Effector memory CD4-positive, alpha-beta T cell (primary cell): ENCODE results near the gene CLDN8.

ENCODE experiments used
- DNase-seq, 3 donors: peaks; one replicate each; pipeline ENCODE4 v3.0.0-alpha.2; 2020
- H3K27ac ChIP-seq: 2 replicates; pipeline ENCODE4 v1.7.0; 2013; ENCODE audit warnings: mild to moderate bottlenecking, low read length, moderate library complexity; ENCODE audit not compliant: insufficient read depth, poor library complexity, severe bottlenecking
- H3K27me3 ChIP-seq: replicated peaks from 2 replicates; pipeline ENCODE4 v1.7.0; 2013; ENCODE audit warnings: mild to moderate bottlenecking, low read length; ENCODE audit not compliant: insufficient read depth, control insufficient read depth, poor library complexity, severe bottlenecking
- H3K36me3 ChIP-seq: 2 replicates; pipeline ENCODE4 v1.7.0; 2013; ENCODE audit warnings: mild to moderate bottlenecking, low read length, moderate library complexity; ENCODE audit not compliant: control insufficient read depth, insufficient read depth
- H3K4me1 ChIP-seq: 2 replicates; pipeline ENCODE4 v1.7.0; 2013; ENCODE audit warnings: low read length, mild to moderate bottlenecking; ENCODE audit not compliant: control insufficient read depth, insufficient read depth, poor library complexity, severe bottlenecking
- H3K4me3 ChIP-seq: 2 replicates; pipeline ENCODE4 v1.7.0; 2013; ENCODE audit warnings: low read length, low read depth, mild to moderate bottlenecking; ENCODE audit not compliant: insufficient read depth, poor library complexity, severe bottlenecking
- H3K9me3 ChIP-seq: 2 replicates; pipeline ENCODE4 v1.7.0; 2013; ENCODE audit warnings: mild to moderate bottlenecking, low read length, moderate library complexity; ENCODE audit not compliant: control insufficient read depth

The CLDN8 gene

DNA sequence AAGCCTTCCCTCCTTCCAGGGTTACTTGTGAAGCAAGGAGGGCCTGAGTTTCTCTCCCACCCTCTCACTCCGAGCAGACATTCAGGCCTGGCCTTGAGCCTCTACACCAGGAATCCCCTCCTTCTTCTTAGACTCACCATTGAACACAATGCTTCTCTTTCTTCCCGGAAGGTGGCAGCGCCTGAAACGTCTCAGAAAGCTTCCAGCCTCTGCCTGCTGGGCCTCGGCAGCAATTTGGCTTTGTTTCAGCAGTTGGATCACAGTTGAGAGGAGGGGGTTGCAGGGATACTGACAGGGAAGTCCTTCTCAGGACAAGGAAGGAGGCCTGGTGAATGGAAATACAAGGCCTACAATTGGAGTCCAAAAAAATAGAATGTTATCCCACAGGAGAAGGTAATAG is 6.3 kb downstream of the CLDN8 start:
- no peak for DNase-seq
- no peak overlapping the region for H3K27ac ChIP-seq
- no peaks in the 10 kb centered on the region for H3K9me3 ChIP-seq

DNA sequence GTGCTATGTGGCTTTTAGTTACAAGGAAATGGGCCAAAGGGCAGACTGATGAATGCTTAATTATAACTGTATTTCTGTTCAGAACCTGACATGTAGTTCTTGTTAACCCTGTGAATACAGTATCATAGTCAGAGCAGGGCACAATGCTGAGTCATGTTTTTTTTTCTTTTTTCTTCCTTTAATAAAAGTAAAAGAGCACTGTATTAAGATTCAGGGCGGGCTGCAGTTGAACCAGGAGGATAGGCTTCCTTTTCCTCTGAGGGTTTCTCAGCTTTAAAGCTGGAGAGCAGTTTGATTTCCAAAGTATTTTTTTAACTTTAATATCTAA is 8.7 kb downstream of the CLDN8 start:
- Histone ChIP-seq H3K27me3 (no peaks in the 10 kb centered on the region), H3K36me3 (no peaks in the 10 kb centered on the region), H3K4me3 (no peak overlapping the region), H3K4me1 (no peaks in the 10 kb centered on the region), H3K9me3 (no peaks in the 10 kb centered on the region), H3K27ac (no peak overlapping the region)
- no peak for DNase-seq

More for the DNA sequence above, 6.3 kb downstream of the CLDN8 start:
- no peaks in the 10 kb centered on the region for H3K36me3 ChIP-seq
- no peaks in the 10 kb centered on the region for H3K27me3 ChIP-seq
- no peak overlapping the region for H3K4me3 ChIP-seq
- H3K4me1 ChIP-seq = no peaks in the 10 kb centered on the region

DNA sequence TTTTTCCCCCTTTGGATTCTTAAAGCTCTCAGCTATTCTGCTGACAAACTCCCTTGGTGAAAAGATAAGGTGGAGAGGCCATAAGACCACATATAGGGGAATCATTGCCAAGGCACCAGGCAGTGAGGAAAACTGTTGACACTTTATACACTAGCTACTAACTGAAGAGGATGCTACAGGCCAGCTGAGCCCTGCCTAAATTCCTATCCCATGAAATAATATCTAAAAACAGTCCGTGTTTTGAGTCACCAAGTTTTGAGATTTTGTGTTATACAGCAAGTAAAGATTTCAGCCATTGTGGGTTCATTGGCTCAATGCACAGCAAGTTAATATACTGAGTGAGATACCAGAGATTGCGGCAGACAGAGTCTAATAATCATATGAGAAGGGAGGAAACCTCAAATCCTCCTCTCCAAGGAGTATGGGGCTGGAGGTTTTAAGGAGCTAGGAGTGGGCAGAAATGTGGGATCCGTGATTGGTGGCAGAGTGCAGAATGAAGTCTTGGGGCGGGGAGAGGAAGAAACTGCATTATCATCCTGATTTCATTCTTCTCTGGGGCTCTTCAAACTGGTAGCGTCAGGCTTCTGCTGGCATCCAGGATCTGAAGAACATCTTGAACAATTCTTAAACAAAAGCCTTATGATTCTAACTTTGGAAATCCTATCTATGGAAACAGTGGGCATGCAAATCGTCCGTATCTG is 9.2 kb downstream of the CLDN8 start:
- Histone ChIP-seq H3K27ac (no peak overlapping the region), H3K4me3 (no peak overlapping the region), H3K9me3 (no peaks in the 10 kb centered on the region), H3K36me3 (no peaks in the 10 kb centered on the region), H3K27me3 (no peaks in the 10 kb centered on the region), H3K4me1 (no peaks in the 10 kb centered on the region)
- DNase-seq = no peak

DNA sequence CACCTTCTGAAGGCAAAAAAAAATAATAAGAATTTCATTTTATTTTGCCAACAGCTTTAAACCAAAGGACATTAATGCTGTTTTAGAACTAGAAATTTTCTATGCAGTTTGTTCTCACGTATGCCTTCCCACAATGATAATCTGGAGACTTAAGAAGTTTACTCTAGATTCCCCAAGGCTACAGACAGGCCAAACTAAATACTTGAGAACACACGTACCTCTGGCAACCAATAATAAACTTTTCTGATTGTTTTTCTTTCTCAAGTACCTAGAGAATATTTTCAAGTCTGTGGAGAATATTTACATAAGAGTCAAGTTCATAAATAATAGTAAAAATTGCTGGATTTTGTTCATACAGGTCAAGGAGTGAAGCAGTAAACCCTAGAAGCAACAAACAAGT is 15.9 kb downstream of the CLDN8 start:
- Histone ChIP-seq H3K4me1 (no peaks in the 10 kb centered on the region), H3K36me3 (no peaks in the 10 kb centered on the region), H3K9me3 (no peaks in the 10 kb centered on the region), H3K27me3 (no peaks in the 10 kb centered on the region), H3K4me3 (no peak overlapping the region), H3K27ac (no peak overlapping the region)
- no peak for DNase-seq

DNA sequence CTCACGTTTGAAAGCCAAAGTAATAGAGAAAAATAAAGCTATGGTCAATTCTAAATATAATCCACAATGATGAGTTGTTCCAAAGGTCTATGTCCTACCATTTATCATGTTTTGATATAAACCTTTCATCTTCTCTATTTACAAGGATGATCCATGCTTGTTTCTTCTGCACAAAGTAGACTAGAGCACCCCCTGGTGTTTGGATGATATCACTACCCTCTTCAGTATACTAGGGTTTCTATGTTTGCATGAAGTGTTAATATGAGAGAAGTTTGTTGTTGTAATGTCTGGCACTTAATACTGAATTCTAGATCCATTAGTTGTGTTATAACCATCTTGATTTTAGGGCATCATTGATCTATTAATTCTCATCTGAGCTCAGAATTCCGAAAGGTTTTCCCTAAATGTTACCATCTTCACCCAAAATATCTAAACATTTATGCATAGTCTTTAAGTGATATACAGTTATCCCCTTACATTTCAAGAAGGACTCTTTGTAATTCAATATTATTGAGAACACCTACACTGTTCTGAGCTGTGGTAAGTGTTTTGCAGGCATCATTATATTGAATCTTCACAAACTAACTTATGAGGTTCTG is 21.1 kb downstream of the CLDN8 start:
- DNase-seq = no peak

DNA sequence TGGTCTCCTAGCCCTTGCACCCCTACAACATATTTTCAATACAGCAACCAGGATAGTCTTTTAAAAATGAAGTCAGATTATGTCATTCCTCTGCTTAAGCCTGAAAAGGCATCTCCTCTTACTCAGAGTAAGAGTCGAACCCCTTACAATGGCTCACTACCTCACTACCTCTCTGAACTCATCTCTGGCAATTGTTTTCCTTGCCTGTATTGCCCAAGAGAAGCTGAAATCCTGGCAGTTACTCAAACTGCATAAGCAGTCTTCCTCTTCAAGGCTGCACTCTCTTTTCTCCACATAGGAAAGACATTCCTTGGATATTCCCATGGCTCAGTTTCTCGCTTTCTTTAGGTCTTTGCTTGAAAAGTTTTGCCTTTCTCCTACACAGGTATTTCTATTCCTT is 22.7 kb downstream of the CLDN8 start:
- Histone ChIP-seq H3K4me3 (no peak overlapping the region), H3K27me3 (no peaks in the 10 kb centered on the region), H3K4me1 (no peaks in the 10 kb centered on the region), H3K36me3 (no peaks in the 10 kb centered on the region), H3K9me3 (no peaks in the 10 kb centered on the region), H3K27ac (no peak overlapping the region)
- DNase-seq = no peak

More for the DNA sequence above, 21.1 kb downstream of the CLDN8 start:
- no peaks in the 10 kb centered on the region for H3K36me3 ChIP-seq
- no peaks in the 10 kb centered on the region for H3K27me3 ChIP-seq
- H3K9me3 ChIP-seq = no peaks in the 10 kb centered on the region
- H3K27ac ChIP-seq = no peak overlapping the region
- H3K4me1 ChIP-seq = no peaks in the 10 kb centered on the region
- no peak overlapping the region for H3K4me3 ChIP-seq

DNA sequence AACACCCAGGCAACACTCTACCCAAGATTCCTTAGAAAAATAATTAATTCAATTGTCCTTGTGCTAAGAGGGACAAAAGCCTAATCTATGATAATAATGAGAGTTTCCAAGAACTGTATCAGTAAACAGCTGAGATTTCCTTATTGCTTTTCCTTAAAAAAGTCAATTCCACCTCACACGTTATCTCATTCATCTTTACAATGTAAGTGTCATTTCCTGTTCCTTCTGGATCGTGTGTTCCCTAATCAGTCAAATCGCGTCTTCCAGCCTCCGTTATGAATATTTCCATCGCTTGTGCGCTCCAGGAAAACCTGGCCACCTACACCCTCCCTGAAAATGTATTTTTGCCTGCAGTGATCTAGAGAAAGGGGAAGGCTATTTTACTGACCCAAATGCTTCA is 25.3 kb downstream of the CLDN8 start:
- H3K36me3 ChIP-seq = no peaks in the 10 kb centered on the region
- H3K27me3 ChIP-seq = no peaks in the 10 kb centered on the region
- no peak for DNase-seq
- H3K4me1 ChIP-seq = no peaks in the 10 kb centered on the region
- no peaks in the 10 kb centered on the region for H3K9me3 ChIP-seq
- H3K27ac ChIP-seq = no peak overlapping the region
- no peak overlapping the region for H3K4me3 ChIP-seq

DNA sequence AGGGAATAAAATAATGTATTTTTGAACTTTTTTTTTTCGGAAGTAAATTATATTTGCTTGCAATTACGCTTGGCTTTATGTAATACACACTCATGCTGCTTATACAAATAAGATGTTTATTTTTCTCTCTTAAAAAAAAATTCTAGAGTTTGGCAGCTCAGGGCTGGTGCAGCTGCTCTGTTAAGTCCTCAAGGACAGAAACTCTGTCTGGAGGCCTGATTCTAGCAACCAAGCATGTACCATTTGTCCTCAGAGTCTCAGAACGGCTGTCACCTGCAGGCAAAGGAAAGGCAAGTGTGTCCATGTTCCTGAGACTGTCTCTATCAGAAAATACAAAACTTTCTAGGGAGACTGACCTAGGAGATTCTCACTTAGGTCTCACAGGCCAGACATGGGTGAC is 26.1 kb downstream of the CLDN8 start:
- Histone ChIP-seq H3K9me3 (no peaks in the 10 kb centered on the region), H3K36me3 (no peaks in the 10 kb centered on the region), H3K4me1 (no peaks in the 10 kb centered on the region), H3K27ac (no peak overlapping the region), H3K27me3 (no peaks in the 10 kb centered on the region), H3K4me3 (no peak overlapping the region)
- DNase-seq = no peak

DNA sequence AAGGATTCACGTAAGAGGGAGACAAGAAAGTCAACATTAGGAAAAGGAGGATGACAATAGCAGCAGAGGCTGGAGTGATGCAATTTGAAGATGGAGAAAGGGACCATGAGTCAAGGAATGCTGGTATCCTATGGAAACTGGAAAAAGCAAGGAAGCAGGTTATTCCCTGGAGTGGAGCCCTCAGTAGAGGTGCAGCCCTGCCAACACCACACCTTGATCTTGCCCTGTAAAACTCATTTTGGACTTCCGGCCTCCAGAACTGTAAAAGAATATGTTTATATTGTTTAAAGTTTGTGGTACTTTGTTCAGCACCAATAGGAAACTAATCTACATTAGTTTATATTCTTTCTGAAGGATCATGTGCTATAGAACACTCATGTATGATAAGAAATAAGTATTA is 29.7 kb downstream of the CLDN8 start:
- no peaks in the 10 kb centered on the region for H3K9me3 ChIP-seq
- no peak for DNase-seq
- no peaks in the 10 kb centered on the region for H3K4me1 ChIP-seq
- H3K4me3 ChIP-seq = no peak overlapping the region
- no peaks in the 10 kb centered on the region for H3K36me3 ChIP-seq
- H3K27me3 ChIP-seq = no peaks in the 10 kb centered on the region
- H3K27ac ChIP-seq = no peak overlapping the region

DNA sequence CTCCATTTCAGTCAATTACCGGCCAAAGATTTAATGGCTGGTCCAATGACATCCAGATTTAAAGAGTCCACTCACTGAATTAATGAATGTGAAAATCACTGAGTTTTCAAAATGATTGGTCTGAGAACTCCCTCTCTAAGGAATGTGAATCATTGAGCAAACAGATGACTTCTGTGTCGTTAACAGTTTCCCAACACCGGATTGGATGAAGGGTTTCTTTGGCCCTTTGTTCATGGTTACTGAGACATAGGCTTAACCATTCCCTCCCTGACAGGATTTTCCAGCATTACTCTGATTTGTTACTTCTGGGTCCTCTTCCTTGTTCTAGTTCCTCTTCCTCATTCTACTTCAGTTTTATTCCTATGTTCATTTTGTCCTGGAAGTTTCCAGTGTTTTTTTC is 47.8 kb downstream of the CLDN8 start:
- Histone ChIP-seq H3K27ac (no peak overlapping the region), H3K4me1 (no peaks in the 10 kb centered on the region)

More for the DNA sequence above, 47.8 kb downstream of the CLDN8 start:
- Histone ChIP-seq H3K36me3 (no peaks in the 10 kb centered on the region), H3K27me3 (no peaks in the 10 kb centered on the region), H3K4me3 (no peak overlapping the region), H3K9me3 (no peaks in the 10 kb centered on the region)
- DNase-seq = no peak
